ENCODE results near the gene HBQ1. TPM values are rescaled to one million over a fixed set of nuclear protein-coding genes. Genes with fewer than 3 reads are reported as not detected.

HBQ1 gene
- total and polyA plus RNA-seq, 7 donors, result 0.19 TPM; not detected in 6

DNA sequence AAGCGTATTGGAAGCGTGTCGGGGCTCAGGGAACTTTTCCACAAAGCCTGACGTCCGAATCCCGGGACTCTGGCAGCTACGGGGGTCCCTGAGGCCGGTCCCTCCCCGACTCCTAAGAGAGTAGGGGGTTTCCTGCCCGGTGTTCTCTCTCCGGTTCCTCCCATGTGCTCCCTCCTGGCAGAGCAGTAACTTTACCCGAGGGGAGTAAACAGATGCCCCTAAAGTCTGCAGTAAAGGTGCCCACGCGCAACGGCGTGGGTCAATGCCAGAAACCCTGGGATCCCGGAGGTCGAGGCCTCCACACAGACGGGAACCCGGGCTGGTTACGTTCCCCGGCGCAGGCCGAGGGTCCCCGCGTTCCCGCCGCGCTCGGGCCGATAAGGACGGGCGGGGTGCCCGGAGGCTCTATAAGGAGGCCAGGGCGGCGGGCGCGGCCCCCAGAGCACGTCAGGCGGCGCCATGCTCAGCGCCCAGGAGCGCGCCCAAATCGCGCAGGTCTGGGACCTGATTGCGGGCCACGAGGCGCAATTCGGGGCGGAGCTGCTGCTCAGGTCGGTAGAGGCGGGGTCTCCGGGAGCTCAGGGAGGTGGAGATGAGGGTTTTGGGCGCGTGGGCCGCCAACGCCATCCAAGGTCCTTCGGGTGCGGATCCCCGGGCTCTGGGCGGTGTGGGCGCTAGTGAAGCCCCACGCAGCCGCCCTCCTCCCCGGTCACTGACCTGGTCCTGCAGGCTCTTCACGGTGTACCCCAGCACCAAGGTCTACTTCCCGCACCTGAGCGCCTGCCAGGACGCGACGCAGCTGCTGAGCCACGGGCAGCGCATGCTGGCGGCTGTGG is 14.5 kb upstream of the HBQ1 start, which contains the start of gene HBM:
HBM (plus strand) TSS at position 440 of the 836 bp plus-strand sequence; CDS start at position 460, 20 bp downstream.
- WGBS, 2 donors, result 4% methylated on average over 75 of the region's 75 CpGs
- no peak within 1 kb of the TSS for H3K27ac ChIP-seq

DNA sequence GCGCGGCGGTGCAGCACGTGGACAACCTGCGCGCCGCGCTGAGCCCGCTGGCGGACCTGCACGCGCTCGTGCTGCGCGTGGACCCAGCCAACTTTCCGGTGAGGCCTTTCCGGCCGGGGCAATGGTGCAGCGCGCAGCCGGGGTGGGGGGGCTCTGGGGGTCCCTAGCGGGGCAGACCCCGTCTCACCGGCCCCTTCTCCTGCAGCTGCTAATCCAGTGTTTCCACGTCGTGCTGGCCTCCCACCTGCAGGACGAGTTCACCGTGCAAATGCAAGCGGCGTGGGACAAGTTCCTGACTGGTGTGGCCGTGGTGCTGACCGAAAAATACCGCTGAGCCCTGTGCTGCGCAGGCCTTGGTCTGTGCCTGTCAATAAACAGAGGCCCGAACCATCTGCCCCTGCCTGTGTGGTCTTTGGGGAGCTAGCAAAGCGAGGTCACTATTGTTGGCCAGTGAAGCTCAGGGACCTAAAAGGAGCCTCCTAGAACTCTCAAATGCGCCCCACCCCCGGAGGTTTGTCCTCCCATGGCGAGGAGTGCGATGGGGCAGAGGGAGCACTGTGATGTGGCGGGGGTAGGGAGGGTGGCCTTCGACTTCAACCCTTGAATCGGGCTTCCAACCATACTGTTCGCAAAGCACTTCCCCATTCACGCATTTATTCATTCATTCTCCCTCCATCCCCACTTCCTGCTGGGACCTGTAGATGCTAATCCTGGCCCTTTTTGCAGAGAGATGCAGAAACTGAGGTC is 13.7 kb upstream of the HBQ1 start:
- no peak overlapping the region for H3K4me3 ChIP-seq
- peaks cover 0 to 19% (median 17%) of the 10 kb centered on the region in 4 donors for H3K4me1 ChIP-seq
- 6 to 8% methylated on average over 45 of the region's 45 CpGs for WGBS, 2 donors
- no peak overlapping the region for H3K27ac ChIP-seq
- intact Hi-C loops (cut with DNase I), result no loop called here
- no peaks in the 10 kb centered on the region for H3K9me3 ChIP-seq
- TF ChIP-seq POLR2A (IDR thresholded peaks at IDR 0.05), result no peak
- TF ChIP-seq, protein P1, sequence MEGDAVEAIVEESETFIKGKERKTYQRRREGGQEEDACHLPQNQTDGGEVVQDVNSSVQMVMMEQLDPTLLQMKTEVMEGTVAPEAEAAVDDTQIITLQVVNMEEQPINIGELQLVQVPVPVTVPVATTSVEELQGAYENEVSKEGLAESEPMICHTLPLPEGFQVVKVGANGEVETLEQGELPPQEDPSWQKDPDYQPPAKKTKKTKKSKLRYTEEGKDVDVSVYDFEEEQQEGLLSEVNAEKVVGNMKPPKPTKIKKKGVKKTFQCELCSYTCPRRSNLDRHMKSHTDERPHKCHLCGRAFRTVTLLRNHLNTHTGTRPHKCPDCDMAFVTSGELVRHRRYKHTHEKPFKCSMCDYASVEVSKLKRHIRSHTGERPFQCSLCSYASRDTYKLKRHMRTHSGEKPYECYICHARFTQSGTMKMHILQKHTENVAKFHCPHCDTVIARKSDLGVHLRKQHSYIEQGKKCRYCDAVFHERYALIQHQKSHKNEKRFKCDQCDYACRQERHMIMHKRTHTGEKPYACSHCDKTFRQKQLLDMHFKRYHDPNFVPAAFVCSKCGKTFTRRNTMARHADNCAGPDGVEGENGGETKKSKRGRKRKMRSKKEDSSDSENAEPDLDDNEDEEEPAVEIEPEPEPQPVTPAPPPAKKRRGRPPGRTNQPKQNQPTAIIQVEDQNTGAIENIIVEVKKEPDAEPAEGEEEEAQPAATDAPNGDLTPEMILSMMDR (IDR thresholded peaks at IDR 0.05), result no peak
- no peak for TF ChIP-seq EP300 (IDR thresholded peaks at IDR 0.05)
- TF ChIP-seq POLR2AphosphoS5 (IDR thresholded peaks at IDR 0.05), result no peak
- H3K27me3 ChIP-seq, result peaks cover 35 to 75% (median 68%) of the 10 kb centered on the region in 3 donors
- H3K36me3 ChIP-seq, result no peaks in the 10 kb centered on the region
- DNase-seq, result no peak

More for the DNA sequence above, 14.5 kb upstream of the HBQ1 start, which contains the start of gene HBM:
- TF ChIP-seq POLR2A (IDR thresholded peaks at IDR 0.05), result no peak
- TF ChIP-seq, protein P1 (IDR thresholded peaks at IDR 0.05), result no peak
- peaks cover 32 to 69% (median 60%) of the 10 kb centered on the region in 3 donors for H3K27me3 ChIP-seq
- H3K9me3 ChIP-seq, result no peaks in the 10 kb centered on the region
- intact Hi-C loops (cut with DNase I), result no loop called here
- H3K4me3 ChIP-seq, result peak within 1 kb of the TSS in 1 of 4 donors; percentile 16
- no peak for DNase-seq
- H3K36me3 ChIP-seq, result no peaks in the 10 kb centered on the region
- H3K4me1 ChIP-seq, result peaks cover 0 to 19% (median 17%) of the 10 kb centered on the region in 4 donors

DNA sequence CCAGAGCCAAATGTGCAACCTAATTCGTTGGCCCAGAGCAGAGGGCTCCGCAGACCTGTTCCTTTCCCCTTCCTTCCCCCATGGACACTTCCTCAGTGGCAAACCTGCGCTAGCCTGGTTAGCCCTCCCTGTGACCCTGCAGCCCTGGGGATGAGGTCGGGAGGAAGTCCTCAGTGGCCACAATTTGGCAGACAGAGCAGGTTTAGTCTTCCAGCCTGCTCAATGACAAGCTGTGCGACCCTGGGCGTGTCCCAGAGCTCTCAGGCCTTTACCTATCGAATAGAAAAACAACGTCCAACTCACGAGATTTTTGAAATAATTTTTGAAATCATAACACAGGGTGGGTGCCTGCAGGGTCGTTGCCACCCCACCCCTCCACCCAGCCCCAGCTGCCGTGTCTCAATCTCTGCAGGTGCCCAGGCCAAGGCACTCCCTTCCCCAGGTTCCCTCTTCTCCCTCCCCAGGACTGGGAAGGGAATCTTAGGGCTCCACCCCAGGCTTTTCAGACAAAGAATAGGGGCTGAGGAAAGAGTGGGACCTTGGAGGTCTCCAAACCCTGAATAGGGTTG is 13.1 kb upstream of the HBQ1 start:
- H3K9me3 ChIP-seq, result no peaks in the 10 kb centered on the region
- 12 to 14% methylated on average over 11 of the region's 11 CpGs for WGBS, 2 donors
- no peak overlapping the region for H3K4me3 ChIP-seq
- H3K36me3 ChIP-seq, result no peaks in the 10 kb centered on the region
- H3K27ac ChIP-seq, result no peak overlapping the region
- peaks cover 0 to 19% (median 17%) of the 10 kb centered on the region in 4 donors for H3K4me1 ChIP-seq
- intact Hi-C loops (cut with DNase I), result no loop called here
- DNase-seq, result no peak
- H3K27me3 ChIP-seq, result peaks cover 38 to 79% (median 73%) of the 10 kb centered on the region in 3 donors
- TF ChIP-seq EP300 (IDR thresholded peaks at IDR 0.05) (no peak), POLR2A (IDR thresholded peaks at IDR 0.05) (no peak), POLR2AphosphoS5 (IDR thresholded peaks at IDR 0.05) (no peak)
- TF ChIP-seq, protein P1 (IDR thresholded peaks at IDR 0.05), result no peak

DNA sequence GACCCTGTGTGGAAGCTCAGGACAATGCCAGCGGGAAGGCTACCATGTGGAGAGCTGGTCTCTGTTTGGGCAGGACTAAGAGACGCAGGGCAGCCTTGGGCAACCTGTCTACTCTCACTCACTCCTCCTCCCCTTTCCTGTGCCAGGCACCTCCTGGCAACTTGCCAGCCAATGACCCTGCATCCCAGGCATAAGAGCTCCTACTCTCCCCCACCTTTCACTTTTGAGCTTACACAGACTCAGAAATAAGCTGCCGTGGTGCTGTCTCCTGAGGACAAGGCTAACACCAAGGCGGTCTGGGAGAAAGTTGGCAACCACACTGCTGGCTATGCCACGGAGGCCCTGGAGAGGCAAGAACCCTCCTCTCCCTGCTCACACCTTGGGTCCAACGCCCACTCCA is 11.8 kb upstream of the HBQ1 start:
- H3K27ac ChIP-seq, result no peak overlapping the region
- no peak for DNase-seq
- intact Hi-C loops (cut with DNase I), result no loop called here
- H3K36me3 ChIP-seq, result no peaks in the 10 kb centered on the region
- peaks cover 0 to 19% (median 17%) of the 10 kb centered on the region in 4 donors for H3K4me1 ChIP-seq
- no peaks in the 10 kb centered on the region for H3K9me3 ChIP-seq
- no peak overlapping the region for H3K4me3 ChIP-seq
- WGBS, 2 donors, result 46 to 67% methylated on average over 6 of the region's 6 CpGs
- H3K27me3 ChIP-seq, result peaks cover 40 to 73% (median 69%) of the 10 kb centered on the region in 3 donors
- TF ChIP-seq, protein P1 (IDR thresholded peaks at IDR 0.05), result no peak
- TF ChIP-seq POLR2A (IDR thresholded peaks at IDR 0.05) (no peak), EP300 (IDR thresholded peaks at IDR 0.05) (no peak), POLR2AphosphoS5 (IDR thresholded peaks at IDR 0.05) (no peak)

Measured in sigmoid colon (tissue), 7 donors.